K562 (cell line): ENCODE measurements around the gene SPTLC2. TPM values are rescaled to one million over a fixed set of nuclear protein-coding genes. Genes with fewer than 3 reads are reported as not detected.

Experiments used
- ARID3A ChIP-seq: IDR thresholded peaks from 2 replicates; pipeline ENCODE4 v1.6.1; 2012; ENCODE audit warnings: low read depth, low read length, improper control_type of control experiment, borderline replicate concordance
- HDAC3 ChIP-seq: fragments of 450-650 bp; IDR thresholded peaks from 2 replicates; pipeline ENCODE4 v1.6.1; 2018; ENCODE audit warnings: borderline replicate concordance, mild to moderate bottlenecking, moderate library complexity; ENCODE audit not compliant: partially characterized antibody
- HNRNPUL1 ChIP-seq: fragments of 200-400 bp; formaldehyde crosslinking; IDR thresholded peaks from 2 replicates; pipeline ENCODE4 v1.6.1; 2017; ENCODE audit warnings: low read length
- ZNF407 ChIP-seq: fragments of 450-650 bp; IDR thresholded peaks from 2 replicates; pipeline ENCODE4 v1.6.1; 2016; ENCODE audit warnings: low read depth
- polyA plus RNA-seq, 8 experiments: library from polyadenylated mRNA; depleted of rRNA in 4 of 8; stranded (reverse) in 5 of 8; unstranded in 3 of 8; fragments of >200 nt; fragmentation: Nextera tagmentation in 2 of 8; fragmentation: Illumina TruSeq in 1 of 8; extraction: Ambion mirVana in 2 of 8; extraction: Trizol in 1 of 8; gene quantifications; 2 replicates each; pipeline versions ENCODE4 v1.2.1 to v1.2.3, GENCODE V29; 2011 to 2014; ENCODE audit warnings: inconsistent platforms in 1 of 8, missing spikeins in 1 of 8
- total RNA-seq, 7 experiments: library from RNA; depleted of rRNA in 6 of 7; stranded (reverse); fragments of >200 nt in 6 of 7; fragmentation: Illumina TruSeq in 2 of 7; extraction: Trizol in 2 of 7; gene quantifications; 2 replicates each; pipeline versions ENCODE4 v1.2.1 to v1.2.3, GENCODE V29; 2011 to 2021; ENCODE audit warnings: low replicate concordance in 1 of 7
- TF ChIP-seq, protein P1 (sequence below): sonication (generic); formaldehyde crosslinking; IDR thresholded peaks from 2 replicates; pipeline ENCODE4 v1.8.1; 2022; ENCODE audit warnings: missing genetic modification reagents

SPTLC2 gene
- total and polyA plus RNA-seq, 9 of the 15 experiments (the other 6 are each of a cell fraction or from before 2014, with no cell fraction given), result 4.5 to 30.4 (median 14.0) TPM

GRCh38 chr14:77505031-77505430 lies 111.4 kb downstream of the SPTLC2 start (continued):
- TF ChIP-seq ARID3A (no peak), HNRNPUL1 (no peak), HDAC3 (no peak), ZNF407 (no peak)
- TF ChIP-seq, protein P1, sequence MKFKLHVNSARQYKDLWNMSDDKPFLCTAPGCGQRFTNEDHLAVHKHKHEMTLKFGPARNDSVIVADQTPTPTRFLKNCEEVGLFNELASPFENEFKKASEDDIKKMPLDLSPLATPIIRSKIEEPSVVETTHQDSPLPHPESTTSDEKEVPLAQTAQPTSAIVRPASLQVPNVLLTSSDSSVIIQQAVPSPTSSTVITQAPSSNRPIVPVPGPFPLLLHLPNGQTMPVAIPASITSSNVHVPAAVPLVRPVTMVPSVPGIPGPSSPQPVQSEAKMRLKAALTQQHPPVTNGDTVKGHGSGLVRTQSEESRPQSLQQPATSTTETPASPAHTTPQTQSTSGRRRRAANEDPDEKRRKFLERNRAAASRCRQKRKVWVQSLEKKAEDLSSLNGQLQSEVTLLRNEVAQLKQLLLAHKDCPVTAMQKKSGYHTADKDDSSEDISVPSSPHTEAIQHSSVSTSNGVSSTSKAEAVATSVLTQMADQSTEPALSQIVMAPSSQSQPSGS (CRISPR knock-in tag), result no peak
